ENCODE data around the gene CMKLR1.

DNA sequence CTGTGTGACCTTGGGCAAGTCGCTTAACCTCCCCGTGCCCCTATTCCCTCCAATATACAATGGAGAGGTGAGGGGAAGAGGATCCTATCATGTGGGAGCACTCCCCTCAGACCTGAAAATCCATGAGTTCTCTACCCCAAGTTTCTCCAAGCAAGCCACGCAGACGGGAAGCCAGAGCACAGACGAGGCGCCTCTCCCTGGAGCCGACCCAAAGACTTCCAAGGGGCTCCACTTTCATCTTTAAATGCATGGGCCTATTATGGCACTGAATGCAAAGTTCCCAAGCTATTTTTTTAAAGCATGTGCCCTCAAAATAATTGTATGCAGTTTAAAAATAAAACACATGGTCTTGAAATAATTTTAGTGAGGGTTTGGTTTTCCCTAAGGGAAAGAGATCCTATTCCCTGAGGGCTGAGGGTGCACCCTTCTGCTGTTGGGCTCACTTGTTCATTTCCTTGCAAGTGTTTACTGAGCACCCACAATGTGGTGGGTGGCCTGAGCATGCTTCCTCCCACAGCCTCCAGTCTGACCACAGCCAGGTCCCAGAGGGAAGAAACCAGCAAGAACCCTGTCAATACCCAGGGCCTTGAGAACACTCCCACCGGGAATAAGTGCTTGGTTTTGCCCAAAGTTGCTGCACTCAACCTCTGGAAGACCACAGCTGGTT is 14.6 kb downstream of the CMKLR1 start:
- TF ChIP-seq POLR2AphosphoS5 (IDR thresholded peaks at IDR 0.05; ENCODE audit: borderline replicate concordance, low read depth, low read length) = no peak
- no peak for TF ChIP-seq EZH2 (IDR thresholded peaks at IDR 0.05)

Data from SK-N-MC (cell line).